T-cell (primary cell): Measurements from ENCODE around the gene CCDC88B. TPM values are rescaled to one million over a fixed set of nuclear protein-coding genes. Genes with fewer than 3 reads are reported as not detected.
A peak's percentile ranks its signal among the peaks of the same experiment; 100 is the strongest.
"Not testable (repeated sequence)": the region's sequence is repeated elsewhere in the genome, so short reads cannot be mapped to it uniquely, and the experiment has no call there.

Experiments
- ATAC-seq, 4 experiments: fragments of 200-7000 bp in 3 of 4; fragments of 150-1000 bp in 1 of 4; cut with Tn5 transposase; replicated peaks in 1 of 4; 1 replicate in 3 of 4; 2 replicates in 1 of 4; pipeline ENCODE4 v1.10.0; 2021; ENCODE audit warnings: moderate library complexity in 3 of 4, mild to moderate bottlenecking in 2 of 4, moderate number of reproducible peaks in 1 of 4
- CTCF ChIA-PET, 2 donors: fragments of 300-600 bp; sonication (Branson Sonifier 250); formaldehyde crosslinking; loops; one replicate each; lab custom pipeline; 2022; ENCODE audit warnings: antibody characterized with exemption in 2 of 2; lab: Charles Lee
- POLR2A ChIA-PET, 2 donors: fragments of 300-600 bp; sonication (Branson Sonifier 250); formaldehyde crosslinking; loops; one replicate each; lab custom pipeline; 2022; ENCODE audit warnings: antibody characterized with exemption in 2 of 2; lab: Charles Lee
- DNase-seq, 35 experiments: peaks; one replicate each; pipeline versions ENCODE4 v3.0.0 to v3.0.0-alpha.2; 2013 to 2023
- H3K27ac ChIP-seq: one replicate; pipeline ENCODE4 v1.5.1; 2013; ENCODE audit warnings: low read length
- H3K27me3 ChIP-seq, 2 experiments: replicated peaks in 1 of 2; 1 replicate in 1 of 2; 2 replicates in 1 of 2; pipeline versions ENCODE4 v1.6.1 to v1.7.0; 2013; ENCODE audit warnings: low read length in 1 of 2, mixed read lengths in 1 of 2; ENCODE audit not compliant: control insufficient read depth in 2 of 2, insufficient read depth in 2 of 2; ENCODE audit errors: extremely low read depth in 1 of 2
- H3K36me3 ChIP-seq, 2 donors: 1 replicate in 1 of 2; 2 replicates in 1 of 2; pipeline versions ENCODE4 v1.6.1 to v1.7.0; 2013; ENCODE audit warnings: low read length in 1 of 2; ENCODE audit not compliant: control insufficient read depth in 2 of 2, insufficient read depth in 1 of 2; ENCODE audit errors: extremely low read depth in 1 of 2
- H3K4me1 ChIP-seq, 2 experiments: 1 replicate in 1 of 2; 2 replicates in 1 of 2; pipeline versions ENCODE4 v1.6.1 to v1.7.0; 2013; ENCODE audit warnings: low read length in 2 of 2, mixed read lengths in 1 of 2; ENCODE audit not compliant: insufficient read depth in 2 of 2, control insufficient read depth in 1 of 2; ENCODE audit errors: extremely low read depth in 1 of 2
- H3K4me3 ChIP-seq, 2 donors: 1 replicate in 1 of 2; 2 replicates in 1 of 2; pipeline versions ENCODE4 v1.5.1 to v1.7.0; 2013; ENCODE audit warnings: mild to moderate bottlenecking in 2 of 2, low read length in 1 of 2, moderate library complexity in 1 of 2; ENCODE audit not compliant: control insufficient read depth in 1 of 2; ENCODE audit errors: extremely low read depth in 1 of 2
- H3K9me3 ChIP-seq: 2 replicates; pipeline ENCODE4 v1.7.0; 2013
- H3K27ac Mint-ChIP-seq, 2 donors: one replicate each; pipeline ENCODE4 v1.8.0; 2020 to 2021; ENCODE audit warnings: mild to moderate bottlenecking in 2 of 2, mixed read lengths in 2 of 2
- H3K27me3 Mint-ChIP-seq, 2 donors: one replicate each; pipeline ENCODE4 v1.8.0; 2021 to 2022; ENCODE audit warnings: mixed read lengths in 2 of 2
- H3K36me3 Mint-ChIP-seq: one replicate; pipeline ENCODE4 v1.8.0; 2021; ENCODE audit warnings: mixed read lengths
- H3K4me1 Mint-ChIP-seq, 3 donors: one replicate each; pipeline ENCODE4 v1.8.0; 2020 to 2022; ENCODE audit warnings: mixed read lengths in 3 of 3, mild to moderate bottlenecking in 1 of 3
- H3K4me3 Mint-ChIP-seq, 3 donors: one replicate each; pipeline ENCODE4 v1.8.0; 2020 to 2022; ENCODE audit warnings: mild to moderate bottlenecking in 3 of 3, mixed read lengths in 3 of 3, moderate library complexity in 3 of 3
- H3K9me3 Mint-ChIP-seq, 3 donors: one replicate each; pipeline ENCODE4 v1.8.0; 2020 to 2022; ENCODE audit warnings: mixed read lengths in 3 of 3
- WGBS: methylation state at CpG from one replicate; pipeline ENCODE4 v1.1.5; 2013; ENCODE audit warnings: missing lambda C conversion rate; ENCODE audit not compliant: insufficient coverage; 5-methylcytosine and 5-hydroxymethylcytosine counted together
- total RNA-seq, 35 experiments: library from RNA in 6 of 35; stranded (reverse) in 6 of 35; fragments of 120-200 nt in 1 of 35; gene quantifications; one replicate each; pipeline versions ENCODE4 v1.2.1 to v1.2.4 and lab custom pipeline; 2013 to 2026

CCDC88B gene
- total RNA-seq, 5 donors from 2014 or later (not counting 1 experiment from before 2014, with no cell fraction given), result 132 to 144 (median 133) TPM

DNA sequence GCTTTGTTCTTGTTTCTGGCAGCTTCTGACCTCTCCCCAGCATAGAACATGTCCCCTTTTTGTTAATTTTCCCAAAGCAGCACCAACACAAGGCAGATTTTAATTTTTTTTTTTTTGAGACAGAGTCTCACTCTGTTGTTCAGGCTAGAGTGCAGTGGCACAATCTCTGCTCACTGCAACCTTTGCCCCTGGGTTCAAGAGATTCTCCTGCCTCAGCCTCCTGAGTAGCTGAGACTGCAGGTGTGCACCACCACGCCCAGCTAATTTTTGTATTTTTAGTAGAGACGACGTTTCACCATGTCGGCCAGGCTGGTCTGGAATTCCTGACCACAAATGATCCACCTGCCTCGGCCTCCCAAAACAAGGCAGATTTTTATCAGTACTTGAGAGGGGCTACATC lies 32.2 kb upstream of the CCDC88B start:
- not testable (repeated sequence) for H3K9me3 ChIP-seq, H3K27ac ChIP-seq, H3K4me3 ChIP-seq, H3K27me3 Mint-ChIP-seq, H3K36me3 Mint-ChIP-seq, DNase-seq, H3K9me3 Mint-ChIP-seq, H3K36me3 ChIP-seq, ATAC-seq
- peaks cover 28 to 30% (median 29%) of the 10 kb centered on the region in 3 donors for H3K4me1 Mint-ChIP-seq
- ChIA-PET CTCF (interaction anchor here (0.7 to 5.2 kb wide), 2 partner anchors 10 to 117 kb away, joined by 4 to 35 read pairs; partner anchors contain the start of genes PRDX5 (in 1 of the 2) and TRMT112 (in 1 of the 2)), POLR2A (interaction anchor here in 1 of 2 donors (0.7 kb wide), 2 partner anchors 9 to 101 kb away, joined by 3 to 5 read pairs; no protein-coding TSS in a partner anchor)
- peak overlapping the region; percentile 61 to 70 for H3K27ac Mint-ChIP-seq
- Histone ChIP-seq H3K27me3 (peaks cover 0 to 12% of the 10 kb centered on the region in 2 experiments), H3K4me1 (peaks cover 6 to 39% of the 10 kb centered on the region in 2 experiments)
- 100% methylated on average over 2 of the region's 5 CpGs for WGBS
- H3K4me3 Mint-ChIP-seq, result peak overlapping the region; percentile 42 to 99 (median 58)

DNA sequence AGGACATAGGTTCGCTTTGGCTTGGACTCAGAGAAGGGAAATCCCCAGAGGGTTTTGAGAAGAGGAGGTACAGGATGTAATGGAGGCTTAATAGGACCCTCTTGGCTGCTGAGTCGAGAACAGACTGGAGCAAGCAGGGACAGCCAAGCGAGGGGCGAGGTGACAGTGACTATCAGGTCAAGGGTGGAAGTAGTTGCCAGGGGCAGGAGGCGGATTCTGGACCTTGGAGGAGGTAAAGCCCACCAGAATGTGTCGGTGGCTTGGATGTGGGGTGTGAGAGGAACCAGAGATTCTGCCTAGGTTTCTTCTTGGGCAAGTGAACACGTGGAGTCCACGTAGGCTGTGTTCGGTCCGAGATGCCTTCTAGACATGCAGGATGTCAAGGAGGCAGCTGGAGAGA lies 27.1 kb upstream of the CCDC88B start:
- 94% methylated on average over 9 of the region's 10 CpGs for WGBS
- H3K9me3 Mint-ChIP-seq, result no peaks in the 10 kb centered on the region
- H3K27me3 Mint-ChIP-seq, result no peaks in the 10 kb centered on the region
- H3K9me3 ChIP-seq, result no peaks in the 10 kb centered on the region
- H3K27me3 ChIP-seq, result no peaks in the 10 kb centered on the region
- ATAC-seq (no peak), DNase-seq (no peak)
- H3K4me3 Mint-ChIP-seq, result peak overlapping the region in 1 of 3 donors; percentile 39
- peaks cover 13% of the 10 kb centered on the region for H3K36me3 Mint-ChIP-seq
- peaks cover 0 to 20% of the 10 kb centered on the region in 2 donors for H3K36me3 ChIP-seq
- peaks cover 0 to 28% of the 10 kb centered on the region in 2 experiments for H3K4me1 ChIP-seq
- H3K27ac Mint-ChIP-seq, result peak overlapping the region; percentile 42 to 50
- H3K4me1 Mint-ChIP-seq, result peaks cover 22 to 28% (median 28%) of the 10 kb centered on the region in 3 donors
- H3K27ac ChIP-seq, result no peak overlapping the region
- CTCF ChIA-PET, result no interaction called here
- no peak overlapping the region for H3K4me3 ChIP-seq
- POLR2A ChIA-PET, result no interaction called here

DNA sequence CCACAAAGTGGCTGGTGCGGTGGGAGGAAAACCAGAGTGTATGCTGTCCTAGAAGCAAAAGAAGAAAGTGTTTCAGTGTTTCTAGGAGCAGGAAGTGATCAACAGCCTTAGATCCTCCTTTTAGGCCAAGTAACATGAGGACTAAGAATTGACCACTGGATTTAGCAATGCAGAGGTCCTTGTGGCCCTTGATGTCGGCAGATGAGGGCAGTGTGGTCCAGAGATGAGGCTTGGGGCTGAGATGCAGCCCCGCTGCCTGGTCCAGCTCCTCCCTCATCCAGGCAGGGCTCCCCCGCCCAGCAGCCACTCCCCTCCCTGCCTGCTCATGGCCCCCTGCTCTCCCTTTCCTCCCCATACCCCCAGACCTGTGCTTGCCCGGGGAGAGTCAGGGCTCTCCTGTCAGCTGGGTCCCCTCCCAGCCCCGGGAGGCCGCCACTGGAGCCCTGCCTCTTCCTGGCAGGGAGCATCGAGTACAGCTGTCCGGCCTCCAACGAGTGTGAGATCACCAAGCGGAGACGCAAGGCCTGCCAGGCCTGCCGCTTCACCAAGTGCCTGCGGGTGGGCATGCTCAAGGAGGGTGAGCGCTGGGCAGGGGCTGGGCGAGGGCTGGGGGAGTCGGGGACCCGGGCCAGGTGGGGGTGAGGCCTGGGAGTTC lies 26.4 kb upstream of the CCDC88B start:
- H3K36me3 ChIP-seq, result peaks cover 0 to 20% of the 10 kb centered on the region in 2 donors
- 96% methylated on average over 12 of the region's 18 CpGs for WGBS
- no peaks in the 10 kb centered on the region for H3K9me3 Mint-ChIP-seq
- H3K4me1 ChIP-seq, result peaks cover 0 to 33% of the 10 kb centered on the region in 2 experiments
- no peak overlapping the region for H3K27ac ChIP-seq
- POLR2A ChIA-PET, result no interaction called here
- no peak for ATAC-seq
- no peaks in the 10 kb centered on the region for H3K9me3 ChIP-seq
- no peak for DNase-seq
- H3K27ac Mint-ChIP-seq, result peak overlapping the region in 1 of 2 donors; percentile 50
- H3K4me1 Mint-ChIP-seq, result peaks cover 27 to 35% (median 30%) of the 10 kb centered on the region in 3 donors
- H3K27me3 ChIP-seq, result no peaks in the 10 kb centered on the region
- CTCF ChIA-PET, result no interaction called here
- H3K4me3 Mint-ChIP-seq, result no peak overlapping the region
- H3K4me3 ChIP-seq, result no peak overlapping the region
- peaks cover 13% of the 10 kb centered on the region for H3K36me3 Mint-ChIP-seq
- H3K27me3 Mint-ChIP-seq, result no peaks in the 10 kb centered on the region

DNA sequence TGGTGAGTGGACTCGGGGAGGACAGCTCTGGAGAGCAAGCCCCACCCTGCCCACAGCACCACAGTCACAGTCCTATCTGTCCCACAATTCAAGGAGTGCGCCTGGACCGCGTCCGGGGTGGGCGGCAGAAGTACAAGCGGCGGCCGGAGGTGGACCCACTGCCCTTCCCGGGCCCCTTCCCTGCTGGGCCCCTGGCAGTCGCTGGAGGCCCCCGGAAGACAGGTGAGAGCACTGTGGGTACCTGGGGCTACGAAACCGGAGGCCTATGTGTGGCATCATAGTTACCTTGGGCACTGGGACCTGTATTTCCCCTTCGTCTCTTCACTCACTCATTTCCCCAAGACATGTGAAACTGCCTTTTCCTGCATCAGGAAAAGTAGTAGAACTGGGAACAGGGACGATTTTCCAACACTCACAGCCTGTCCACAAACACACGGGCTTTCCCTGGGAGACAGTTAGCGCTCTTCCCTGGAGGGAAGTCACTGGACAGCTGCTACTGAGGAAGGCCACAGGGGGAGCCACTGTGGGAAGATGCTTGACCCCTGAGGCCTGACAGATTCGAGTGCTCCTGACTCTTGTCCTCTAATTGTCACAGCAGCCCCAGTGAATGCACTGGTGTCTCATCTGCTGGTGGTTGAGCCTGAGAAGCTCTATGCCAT lies 25.7 kb upstream of the CCDC88B start:
- H3K27me3 Mint-ChIP-seq, result no peaks in the 10 kb centered on the region
- Histone ChIP-seq H3K27ac (no peak overlapping the region), H3K27me3 (no peaks in the 10 kb centered on the region), H3K4me1 (peaks cover 2 to 40% of the 10 kb centered on the region in 2 experiments), H3K4me3 (no peak overlapping the region), H3K36me3 (peaks cover 0 to 20% of the 10 kb centered on the region in 2 donors), H3K9me3 (no peaks in the 10 kb centered on the region)
- DNase-seq (no peak), ATAC-seq (no peak)
- H3K27ac Mint-ChIP-seq, result peak overlapping the region in 1 of 2 donors; percentile 32
- H3K4me3 Mint-ChIP-seq, result no peak overlapping the region
- CTCF ChIA-PET, result no interaction called here
- H3K36me3 Mint-ChIP-seq, result peaks cover 13% of the 10 kb centered on the region
- H3K4me1 Mint-ChIP-seq, result peaks cover 32 to 41% (median 35%) of the 10 kb centered on the region in 3 donors
- no peaks in the 10 kb centered on the region for H3K9me3 Mint-ChIP-seq
- POLR2A ChIA-PET, result no interaction called here
- WGBS, result 92% methylated on average over 12 of the region's 19 CpGs

DNA sequence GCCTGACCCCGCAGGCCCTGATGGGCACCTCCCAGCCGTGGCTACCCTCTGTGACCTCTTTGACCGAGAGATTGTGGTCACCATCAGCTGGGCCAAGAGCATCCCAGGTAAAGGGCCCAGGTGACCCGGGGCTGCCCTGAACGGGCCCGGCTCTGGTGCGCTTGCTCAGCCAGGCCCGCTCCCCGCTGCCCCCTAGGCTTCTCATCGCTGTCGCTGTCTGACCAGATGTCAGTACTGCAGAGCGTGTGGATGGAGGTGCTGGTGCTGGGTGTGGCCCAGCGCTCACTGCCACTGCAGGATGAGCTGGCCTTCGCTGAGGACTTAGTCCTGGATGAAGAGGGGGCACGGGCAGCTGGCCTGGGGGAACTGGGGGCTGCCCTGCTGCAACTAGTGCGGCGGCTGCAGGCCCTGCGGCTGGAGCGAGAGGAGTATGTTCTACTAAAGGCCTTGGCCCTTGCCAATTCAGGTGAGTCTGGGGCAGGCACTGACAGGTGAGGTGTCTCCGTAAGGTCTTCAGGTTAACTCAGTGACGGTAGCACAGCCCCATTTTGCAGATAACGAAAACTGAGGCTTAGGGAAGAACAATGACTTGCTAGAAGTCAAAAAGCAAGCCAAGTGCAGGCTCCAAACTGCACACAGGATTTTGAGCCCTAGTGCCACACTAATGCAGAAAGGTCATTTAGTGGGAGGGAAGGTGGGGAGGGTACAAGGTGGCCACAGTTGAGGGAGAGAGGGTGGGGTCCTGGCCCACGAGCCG lies 25.0 kb upstream of the CCDC88B start:
- Mint-ChIP-seq H3K4me3 (peak overlapping the region in 1 of 3 donors; percentile 41), H3K4me1 (peaks cover 33 to 47% (median 41%) of the 10 kb centered on the region in 3 donors), H3K36me3 (peaks cover 13% of the 10 kb centered on the region), H3K27me3 (no peaks in the 10 kb centered on the region), H3K27ac (peak overlapping the region in 1 of 2 donors; percentile 15), H3K9me3 (no peaks in the 10 kb centered on the region)
- Histone ChIP-seq H3K27ac (no peak overlapping the region), H3K4me1 (peaks cover 2 to 44% of the 10 kb centered on the region in 2 experiments), H3K4me3 (no peak overlapping the region), H3K36me3 (peaks cover 0 to 20% of the 10 kb centered on the region in 2 donors), H3K9me3 (no peaks in the 10 kb centered on the region), H3K27me3 (no peaks in the 10 kb centered on the region)
- DNase-seq (no peak), ATAC-seq (no peak)
- ChIA-PET POLR2A (no interaction called here), CTCF (no interaction called here)
- 96% methylated on average over 22 of the region's 24 CpGs for WGBS
